Activated CD4-positive, alpha-beta memory T cell treated with anti-CD3 and anti-CD28 coated beads for 36 hours (primary cell): ENCODE results near the gene LBX2. TPM values are rescaled to one million over a fixed set of nuclear protein-coding genes. Genes with fewer than 3 reads are reported as not detected.

Experiments used
- CTCF ChIA-PET: fragments of 350-600 bp; sonication (Branson Sonifier 250); formaldehyde crosslinking; loops from one replicate; lab custom pipeline; 2021; ENCODE audit warnings: antibody characterized with exemption, inconsistent platforms; lab: Charles Lee
- POLR2A ChIA-PET: fragments of 350-600 bp; sonication (Branson Sonifier 250); formaldehyde crosslinking; loops from one replicate; lab custom pipeline; 2021; ENCODE audit warnings: antibody characterized with exemption; lab: Charles Lee
- DNase-seq: peaks from one replicate; pipeline ENCODE4 v3.0.0-alpha.2; 2020
- H3K27ac Mint-ChIP-seq: one replicate; pipeline ENCODE4 v1.8.0; 2021; ENCODE audit warnings: mixed read lengths
- H3K27me3 Mint-ChIP-seq: one replicate; pipeline ENCODE4 v1.8.0; 2021; ENCODE audit warnings: mixed read lengths
- H3K36me3 Mint-ChIP-seq: one replicate; pipeline ENCODE4 v1.8.0; 2021; ENCODE audit warnings: mixed read lengths
- H3K4me1 Mint-ChIP-seq: one replicate; pipeline ENCODE4 v1.8.0; 2021; ENCODE audit warnings: low read depth, mixed read lengths
- H3K4me3 Mint-ChIP-seq: one replicate; pipeline ENCODE4 v1.8.0; 2021; ENCODE audit warnings: mild to moderate bottlenecking, mixed read lengths
- H3K9me3 Mint-ChIP-seq: one replicate; pipeline ENCODE4 v1.8.0; 2021; ENCODE audit warnings: mixed read lengths
- intact Hi-C: fragments of 100-400 bp; cut with micrococcal nuclease; formaldehyde crosslinking; loops from one replicate; pipeline ENCODE4 v1.15.1; 2023
- total RNA-seq, 2 experiments: library from RNA; stranded (reverse); gene quantifications; one replicate each; pipeline ENCODE4 v1.2.3, GENCODE V29; 2021

The LBX2 gene
- total RNA-seq, 2 experiments from 2014 or later: 0.52 to 0.63 TPM

- H3K36me3 Mint-ChIP-seq: peaks cover 2% of the 10 kb centered on the region
- intact Hi-C loops: no loop called here
- peaks cover 46% of the 10 kb centered on the region for H3K27me3 Mint-ChIP-seq
- ChIA-PET POLR2A (interaction anchor here (0.8 kb wide), 1 partner anchor 15 kb away, joined by 4 read pairs; no protein-coding TSS in a partner anchor), CTCF (no interaction called here)
- H3K27ac Mint-ChIP-seq: no peak overlapping the region
- no peaks in the 10 kb centered on the region for H3K9me3 Mint-ChIP-seq
- no peak overlapping the region for H3K4me3 Mint-ChIP-seq
- peaks cover 39% of the 10 kb centered on the region for H3K4me1 Mint-ChIP-seq
- no peak for DNase-seq
Measured at GRCh38 chr2:74512744-74513604, 13.6 kb upstream of the LBX2 start.

- ChIA-PET POLR2A (interaction anchor here (1.3 to 1.5 kb wide), 2 partner anchors 10 to 16 kb away, joined by 3 to 4 read pairs; no protein-coding TSS in a partner anchor), CTCF (no interaction called here)
- Mint-ChIP-seq H3K36me3 (peaks cover 9% of the 10 kb centered on the region), H3K27ac (no peak overlapping the region), H3K4me3 (no peak overlapping the region), H3K27me3 (peaks cover 36% of the 10 kb centered on the region), H3K9me3 (no peaks in the 10 kb centered on the region), H3K4me1 (peaks cover 39% of the 10 kb centered on the region)
- DNase-seq: no peak
- intact Hi-C loops: no loop called here
Measured at GRCh38 chr2:74511104-74511989, 11.9 kb upstream of the LBX2 start.

GRCh38 chr2:74510272-74510671 lies 10.9 kb upstream of the LBX2 start:
- POLR2A ChIA-PET: interaction anchor here (1.0 to 2.1 kb wide), 4 partner anchors 9 to 27 kb away, joined by 3 to 11 read pairs (median 4); partner anchors contain the start of genes AUP1 and HTRA2
- H3K27ac Mint-ChIP-seq: no peak overlapping the region
- H3K9me3 Mint-ChIP-seq: no peaks in the 10 kb centered on the region

DNA sequence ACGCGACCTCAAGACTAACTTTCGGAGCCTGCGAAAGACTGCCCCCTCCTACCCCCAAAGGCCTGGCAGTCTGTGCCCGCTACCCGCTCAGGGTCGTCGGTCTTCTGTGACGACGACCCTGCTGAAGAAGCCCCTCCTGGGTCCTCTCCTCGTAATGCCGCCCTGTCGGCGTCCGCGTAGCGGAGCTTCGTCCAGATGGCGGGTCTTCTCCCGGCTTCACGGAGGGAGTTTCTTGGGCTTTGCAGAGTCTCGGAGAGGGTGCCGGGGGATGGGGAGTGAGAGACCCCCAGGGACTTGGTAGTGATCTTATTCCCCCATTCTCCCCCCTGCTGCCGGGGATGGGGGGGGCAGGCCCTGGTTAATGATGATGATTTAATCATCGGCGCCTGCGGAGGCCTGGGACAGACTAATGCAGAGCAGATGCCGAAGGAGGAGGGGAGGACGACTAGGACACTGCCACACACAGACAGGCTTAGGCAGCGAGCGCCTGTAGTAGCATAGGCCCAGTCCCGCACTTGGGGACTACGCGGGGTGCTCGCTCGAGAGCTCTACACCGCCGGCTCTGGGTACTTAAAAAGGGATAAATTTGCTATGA lies 8.6 kb upstream of the LBX2 start:
- peak overlapping the region; percentile 98 for H3K27ac Mint-ChIP-seq
- ChIA-PET CTCF (interaction anchor here (1.0 to 2.0 kb wide), 2 partner anchors 25 to 59 kb away, joined by 3 to 7 read pairs; partner anchors contain the start of genes CCDC142 and TTC31), POLR2A (interaction anchor here (1.1 to 1.9 kb wide), 2 partner anchors 11 to 21 kb away, joined by 4 to 6 read pairs; no protein-coding TSS in a partner anchor)
- H3K4me3 Mint-ChIP-seq: peak overlapping the region; percentile 91
- DNase-seq: no peak
- H3K36me3 Mint-ChIP-seq: peaks cover 30% of the 10 kb centered on the region
- H3K27me3 Mint-ChIP-seq: peaks cover 34% of the 10 kb centered on the region
- intact Hi-C loops: loop anchor here (1.0 kb wide), 4 partner anchors 7 to 50 kb away; partner anchors contain the start of genes AUP1, HTRA2, TTC31 and WBP1
- H3K9me3 Mint-ChIP-seq: no peaks in the 10 kb centered on the region
- peaks cover 41% of the 10 kb centered on the region for H3K4me1 Mint-ChIP-seq

More at GRCh38 chr2:74510272-74510671, 10.9 kb upstream of the LBX2 start:
- CTCF ChIA-PET: interaction anchor here (1.6 kb wide), 1 partner anchor 20 kb away, joined by 8 read pairs; the partner anchor contains the start of genes AUP1 and HTRA2
- no peak for DNase-seq
- intact Hi-C loops: no loop called here
- Mint-ChIP-seq H3K4me3 (no peak overlapping the region), H3K36me3 (peaks cover 15% of the 10 kb centered on the region), H3K4me1 (peaks cover 34% of the 10 kb centered on the region), H3K27me3 (peaks cover 28% of the 10 kb centered on the region)

DNA sequence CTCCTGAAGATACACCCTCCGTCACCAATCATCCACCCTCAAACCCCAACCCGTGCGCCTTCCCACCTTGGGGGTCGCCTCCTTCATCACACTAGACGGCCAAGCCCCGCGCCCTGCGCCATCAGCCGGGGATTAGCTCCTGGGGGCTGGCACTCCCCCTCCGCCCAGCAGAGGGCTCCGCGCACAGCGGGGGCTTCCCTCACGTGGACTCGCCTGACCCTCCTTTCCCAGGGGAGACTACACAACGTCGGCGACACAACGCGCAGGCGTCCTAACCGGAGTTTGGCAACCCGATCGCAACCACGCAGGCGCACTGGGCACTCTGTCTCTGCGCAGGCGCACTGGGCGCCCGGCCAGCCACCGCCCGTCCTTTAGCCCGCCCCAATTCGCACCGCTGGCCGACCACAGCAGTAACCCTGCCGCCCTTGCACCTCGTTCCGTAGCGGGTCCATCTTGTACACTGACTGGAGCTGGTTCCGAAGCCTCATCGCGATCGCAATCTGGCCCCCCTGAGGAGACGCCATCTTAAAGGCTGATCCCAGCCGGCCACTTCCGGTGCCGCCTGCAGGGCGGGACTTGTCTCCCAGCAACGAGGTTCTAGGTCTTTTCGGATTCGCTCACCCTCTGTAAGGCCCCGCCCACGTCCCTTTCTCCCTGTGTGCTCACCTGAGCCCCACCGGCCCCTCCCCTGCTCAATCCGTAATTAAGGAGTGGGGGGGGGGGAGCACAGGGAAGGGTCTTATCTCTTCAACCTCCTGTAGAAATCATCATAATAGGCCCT lies 7.9 kb upstream of the LBX2 start, which contains the start of gene PCGF1:
PCGF1 (minus strand) TSS at position 551 of the 781 bp plus-strand sequence; CDS start at position 524, 27 bp downstream.
- peaks cover 30% of the 10 kb centered on the region for H3K36me3 Mint-ChIP-seq
- H3K4me1 Mint-ChIP-seq: peaks cover 48% of the 10 kb centered on the region

GRCh38 chr2:74505448-74506246 lies 6.2 kb upstream of the LBX2 start:
- ChIA-PET POLR2A (interaction anchor here (1.3 kb wide), 1 partner anchor 26 kb away, joined by 3 read pairs; no protein-coding TSS in a partner anchor), CTCF (interaction anchor here (2.0 kb wide), 1 partner anchor 23 kb away, joined by 7 read pairs; the partner anchor contains the start of genes CCDC142 and TTC31)
- Mint-ChIP-seq H3K9me3 (no peaks in the 10 kb centered on the region), H3K27ac (no peak overlapping the region), H3K27me3 (peaks cover 41% of the 10 kb centered on the region), H3K36me3 (peaks cover 30% of the 10 kb centered on the region), H3K4me1 (peaks cover 50% of the 10 kb centered on the region), H3K4me3 (no peak overlapping the region)
- intact Hi-C loops: no loop called here
- DNase-seq: no peak

More for the DNA sequence above, 7.9 kb upstream of the LBX2 start, which contains the start of gene PCGF1:
- peak within 1 kb of the TSS; percentile 91 for H3K4me3 Mint-ChIP-seq
- intact Hi-C loops: loop anchor here (1.0 kb wide), 4 partner anchors 8 to 49 kb away; partner anchors contain the start of genes AUP1, HTRA2, TTC31 and WBP1
- H3K9me3 Mint-ChIP-seq: no peaks in the 10 kb centered on the region
- ChIA-PET CTCF (interaction anchor here (0.7 to 2.0 kb wide), 3 partner anchors 14 to 60 kb away, joined by 3 to 7 read pairs (median 3); partner anchors contain the start of genes CCDC142 and TTC31), POLR2A (interaction anchor here (0.5 to 1.9 kb wide), 5 partner anchors 10 to 24 kb away, joined by 3 to 6 read pairs (median 4); no protein-coding TSS in a partner anchor)
- H3K27me3 Mint-ChIP-seq: peaks cover 33% of the 10 kb centered on the region
- peak; percentile 99 for DNase-seq
- peak within 1 kb of the TSS; percentile 98 for H3K27ac Mint-ChIP-seq

DNA sequence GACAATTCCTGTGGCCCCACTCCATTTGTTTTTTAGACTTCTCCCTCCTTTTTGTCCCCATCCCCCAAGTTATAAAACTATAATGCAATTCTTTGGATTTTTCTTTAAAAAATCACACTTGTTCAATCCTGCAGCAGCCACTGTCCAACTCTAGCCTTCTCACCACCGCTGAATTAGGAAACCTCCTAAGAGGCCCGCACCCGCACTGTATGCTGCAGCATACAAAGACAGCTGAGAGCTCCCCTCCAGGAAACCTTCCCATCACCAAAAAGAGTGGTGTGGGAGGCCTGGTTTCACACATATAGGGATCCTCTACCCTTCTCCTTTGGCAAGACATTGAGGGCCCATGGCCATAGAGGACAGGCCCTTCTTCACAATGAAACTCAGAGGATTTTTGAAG lies 5.2 kb upstream of the LBX2 start:
- no peak for DNase-seq
- Mint-ChIP-seq H3K4me1 (peaks cover 46% of the 10 kb centered on the region), H3K27me3 (peaks cover 52% of the 10 kb centered on the region), H3K9me3 (no peaks in the 10 kb centered on the region), H3K27ac (no peak overlapping the region), H3K36me3 (peaks cover 30% of the 10 kb centered on the region), H3K4me3 (no peak overlapping the region)
- intact Hi-C loops: no loop called here
- ChIA-PET CTCF (interaction anchor here (1.3 kb wide), 1 partner anchor 81 kb away, joined by 6 read pairs; no protein-coding TSS in a partner anchor), POLR2A (interaction anchor here (1.5 to 1.9 kb wide), 2 partner anchors 12 to 22 kb away, joined by 4 to 6 read pairs; partner anchors contain the start of gene DQX1)

GRCh38 chr2:74503506-74504475 lies 4.4 kb upstream of the LBX2 start:
- intact Hi-C loops: no loop called here
- H3K9me3 Mint-ChIP-seq: no peaks in the 10 kb centered on the region
- peaks cover 30% of the 10 kb centered on the region for H3K36me3 Mint-ChIP-seq
- H3K4me1 Mint-ChIP-seq: peaks cover 50% of the 10 kb centered on the region
- no peak for DNase-seq
- no peak overlapping the region for H3K27ac Mint-ChIP-seq
- ChIA-PET CTCF (interaction anchor here (0.8 to 3.7 kb wide), 3 partner anchors 9 to 84 kb away, joined by 4 to 15 read pairs (median 6); no protein-coding TSS in a partner anchor), POLR2A (interaction anchor here (1.5 to 1.9 kb wide), 2 partner anchors 13 to 23 kb away, joined by 4 to 6 read pairs; partner anchors contain the start of gene DQX1)
- peaks cover 57% of the 10 kb centered on the region for H3K27me3 Mint-ChIP-seq
- peak overlapping the region; percentile 65 for H3K4me3 Mint-ChIP-seq
